Measurements from ENCODE around the gene DCAF6.
"Not testable (repeated sequence)": the region's sequence is repeated elsewhere in the genome, so short reads cannot be mapped to it uniquely, and the experiment has no call there.

Gene DCAF6

GRCh38 chr1:167936068-167936929 lies at the start of gene DCAF6:
TSS of gene DCAF6 (plus strand) at chr1:167936683. CDS start at chr1:167936912, 229 bp downstream.
- H3K79me2 ChIP-seq (ENCODE audit: insufficient read depth, low read length), result peaks cover 66% of the 10 kb centered on the region
- no peaks in the 10 kb centered on the region for H3K36me3 ChIP-seq (ENCODE audit: low read length)
- TF ChIP-seq CTCF (IDR thresholded peaks at IDR 0.05; ENCODE audit: insufficient read depth, low read length, poor library complexity, severe bottlenecking) (no peak), EZH2phosphoT487 (conservative IDR thresholded peaks at IDR 0.05; ENCODE audit: low read length) (no peak)
- H3K9ac ChIP-seq (ENCODE audit: low read length), result peak within 1 kb of the TSS; percentile 78
- no peaks in the 10 kb centered on the region for H3F3A ChIP-seq (ENCODE audit: insufficient read depth)
- H3K27me3 ChIP-seq (ENCODE audit: low read length), result no peaks in the 10 kb centered on the region
- H4K20me1 ChIP-seq (ENCODE audit: low read depth, low read length), result peaks cover 15% of the 10 kb centered on the region
- peak within 1 kb of the TSS; percentile 71 for H3K4me3 ChIP-seq (ENCODE audit: insufficient read depth, low read length, poor library complexity, severe bottlenecking)
- H3K9me2 ChIP-seq (replicated peaks; ENCODE audit: insufficient read depth, low read length), result no peaks in the 10 kb centered on the region
- peak within 1 kb of the TSS; percentile 89 for H3K27ac ChIP-seq (ENCODE audit: low read depth, low read length)
- H3K4me2 ChIP-seq (ENCODE audit: low read depth, low read length, poor library complexity, severe bottlenecking), result peak within 1 kb of the TSS; percentile 99
- peak within 1 kb of the TSS; percentile 91 for H2AFZ ChIP-seq (ENCODE audit: low read depth, low read length, severe bottlenecking)
- H3K9me3 ChIP-seq (ENCODE audit: insufficient read depth, low read length), result no peaks in the 10 kb centered on the region

GRCh38 chr1:167887187-167887586 lies 49.3 kb upstream of the DCAF6 start:
- not testable (repeated sequence) for H3K36me3 ChIP-seq (ENCODE audit: low read length); H2AFZ ChIP-seq (ENCODE audit: low read depth, low read length, severe bottlenecking); H3F3A ChIP-seq (ENCODE audit: insufficient read depth); H3K9me2 ChIP-seq (replicated peaks; ENCODE audit: insufficient read depth, low read length); H3K9me3 ChIP-seq (ENCODE audit: insufficient read depth, low read length); H3K9ac ChIP-seq (ENCODE audit: low read length); H4K20me1 ChIP-seq (ENCODE audit: low read depth, low read length); H3K27ac ChIP-seq (ENCODE audit: low read depth, low read length); H3K27me3 ChIP-seq (ENCODE audit: low read length); H3K4me2 ChIP-seq (ENCODE audit: low read depth, low read length, poor library complexity, severe bottlenecking); H3K4me3 ChIP-seq (ENCODE audit: insufficient read depth, low read length, poor library complexity, severe bottlenecking); H3K79me2 ChIP-seq (ENCODE audit: insufficient read depth, low read length)

- no peak overlapping the region for H3K27ac ChIP-seq (ENCODE audit: low read depth, low read length)
- no peaks in the 10 kb centered on the region for H3K27me3 ChIP-seq (ENCODE audit: low read length)
- H3K9me2 ChIP-seq (replicated peaks; ENCODE audit: insufficient read depth, low read length), result no peaks in the 10 kb centered on the region
- H3K4me3 ChIP-seq (ENCODE audit: insufficient read depth, low read length, poor library complexity, severe bottlenecking), result no peak overlapping the region
- no peak overlapping the region for H3K4me2 ChIP-seq (ENCODE audit: low read depth, low read length, poor library complexity, severe bottlenecking)
- no peaks in the 10 kb centered on the region for H3K9me3 ChIP-seq (ENCODE audit: insufficient read depth, low read length)
- no peak for TF ChIP-seq CTCF (IDR thresholded peaks at IDR 0.05; ENCODE audit: insufficient read depth, low read length, poor library complexity, severe bottlenecking)
- TF ChIP-seq EZH2phosphoT487 (conservative IDR thresholded peaks at IDR 0.05; ENCODE audit: low read length), result no peak
- no peak overlapping the region for H3K9ac ChIP-seq (ENCODE audit: low read length)
- no peak overlapping the region for H2AFZ ChIP-seq (ENCODE audit: low read depth, low read length, severe bottlenecking)
- no peaks in the 10 kb centered on the region for H3K36me3 ChIP-seq (ENCODE audit: low read length)
- H3K79me2 ChIP-seq (ENCODE audit: insufficient read depth, low read length), result no peaks in the 10 kb centered on the region
- no peaks in the 10 kb centered on the region for H4K20me1 ChIP-seq (ENCODE audit: low read depth, low read length)
- H3F3A ChIP-seq (ENCODE audit: insufficient read depth), result no peaks in the 10 kb centered on the region
Observed at GRCh38 chr1:167890400-167890799, 46.1 kb upstream of the DCAF6 start.

- no peak overlapping the region for H3K4me2 ChIP-seq (ENCODE audit: low read depth, low read length, poor library complexity, severe bottlenecking)
- H3K27me3 ChIP-seq (ENCODE audit: low read length), result no peaks in the 10 kb centered on the region
- H3K9ac ChIP-seq (ENCODE audit: low read length), result no peak overlapping the region
- no peak overlapping the region for H3K4me3 ChIP-seq (ENCODE audit: insufficient read depth, low read length, poor library complexity, severe bottlenecking)
- H4K20me1 ChIP-seq (ENCODE audit: low read depth, low read length), result no peaks in the 10 kb centered on the region
- no peaks in the 10 kb centered on the region for H3K36me3 ChIP-seq (ENCODE audit: low read length)
- H3K9me3 ChIP-seq (ENCODE audit: insufficient read depth, low read length), result no peaks in the 10 kb centered on the region
- TF ChIP-seq CTCF (IDR thresholded peaks at IDR 0.05; ENCODE audit: insufficient read depth, low read length, poor library complexity, severe bottlenecking), result no peak
- TF ChIP-seq EZH2phosphoT487 (conservative IDR thresholded peaks at IDR 0.05; ENCODE audit: low read length), result no peak
- no peaks in the 10 kb centered on the region for H3K9me2 ChIP-seq (replicated peaks; ENCODE audit: insufficient read depth, low read length)
- no peaks in the 10 kb centered on the region for H3F3A ChIP-seq (ENCODE audit: insufficient read depth)
- no peak overlapping the region for H2AFZ ChIP-seq (ENCODE audit: low read depth, low read length, severe bottlenecking)
- H3K79me2 ChIP-seq (ENCODE audit: insufficient read depth, low read length), result no peaks in the 10 kb centered on the region
- H3K27ac ChIP-seq (ENCODE audit: low read depth, low read length), result no peak overlapping the region
Observed at GRCh38 chr1:167893798-167894197, 42.7 kb upstream of the DCAF6 start.

All from SU-DHL-6 (cell line).